Activated T-helper 1 cell treated with anti-CD3 and anti-CD28 coated beads, Interleukin-2, amount 50 U/mL, for 16 hours (primary cell): ENCODE data around the gene CCDC40.
"Not testable (repeated sequence)": the region's sequence is repeated elsewhere in the genome, so short reads cannot be mapped to it uniquely, and the experiment has no call there.

Experiments
- DNase-seq, 2 donors: peaks; one replicate each; pipeline ENCODE4 v3.0.0-alpha.2; 2020; ENCODE audit warnings: low read depth in 1 of 2, low spot score in 1 of 2

CCDC40 gene

DNA sequence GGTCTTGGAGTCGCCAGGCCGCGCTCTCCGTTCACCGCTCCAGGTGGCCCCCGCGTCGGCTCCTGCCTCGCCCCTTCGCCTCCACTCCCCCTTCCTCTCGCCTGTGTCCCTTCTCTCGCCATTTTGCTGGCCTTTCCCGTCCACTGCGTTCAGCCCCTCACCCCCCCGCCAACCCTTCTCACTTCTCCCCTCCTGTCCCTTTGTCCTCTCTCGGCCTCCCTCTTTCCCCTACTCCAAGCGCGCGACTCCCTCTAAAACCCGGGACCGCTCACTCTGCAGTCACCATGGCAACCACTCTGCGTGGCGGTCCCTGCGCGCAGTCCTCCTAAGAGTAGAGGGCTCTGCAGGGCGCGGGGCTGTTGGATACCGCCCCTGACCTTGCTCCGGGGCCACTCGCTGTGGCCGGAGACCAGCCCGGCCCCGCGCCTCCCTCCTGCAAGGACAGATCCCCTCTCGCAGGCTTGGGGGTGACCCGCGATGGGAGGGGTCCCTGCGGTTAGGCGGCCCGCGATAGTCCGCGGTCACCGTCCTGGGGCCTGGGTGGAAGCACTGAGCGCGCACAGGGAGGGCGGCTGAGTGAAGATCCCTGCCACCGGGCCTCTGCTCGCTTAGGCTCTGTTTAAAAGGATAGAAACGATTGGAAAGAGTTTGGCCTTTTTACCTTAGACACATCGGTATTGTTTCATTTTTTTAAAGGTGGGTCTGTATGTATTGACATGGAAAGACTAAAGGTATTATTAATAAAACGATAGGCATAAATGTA, 454 bp downstream of the CCDC40 start:
- DNase-seq = no peak

DNA sequence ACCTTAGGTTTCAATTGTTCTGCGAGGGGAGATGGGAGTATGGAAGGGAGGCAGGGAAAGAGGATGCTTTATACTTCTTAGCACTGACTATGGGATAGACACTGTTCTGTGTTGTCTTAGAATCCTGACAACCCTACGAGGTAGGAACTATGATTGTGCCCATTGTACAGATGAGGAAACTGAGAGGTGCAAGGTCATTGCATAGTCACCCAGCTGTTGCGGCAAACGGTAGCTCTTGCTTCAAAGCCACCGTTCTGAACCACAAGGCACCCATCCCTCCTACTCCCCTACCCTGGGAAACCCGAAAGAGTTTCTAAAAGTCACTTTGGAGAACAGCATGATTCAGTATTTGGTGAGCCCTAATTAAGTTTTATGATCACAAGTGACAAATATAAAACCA, 7.5 kb downstream of the CCDC40 start:
- DNase-seq = no peak

DNA sequence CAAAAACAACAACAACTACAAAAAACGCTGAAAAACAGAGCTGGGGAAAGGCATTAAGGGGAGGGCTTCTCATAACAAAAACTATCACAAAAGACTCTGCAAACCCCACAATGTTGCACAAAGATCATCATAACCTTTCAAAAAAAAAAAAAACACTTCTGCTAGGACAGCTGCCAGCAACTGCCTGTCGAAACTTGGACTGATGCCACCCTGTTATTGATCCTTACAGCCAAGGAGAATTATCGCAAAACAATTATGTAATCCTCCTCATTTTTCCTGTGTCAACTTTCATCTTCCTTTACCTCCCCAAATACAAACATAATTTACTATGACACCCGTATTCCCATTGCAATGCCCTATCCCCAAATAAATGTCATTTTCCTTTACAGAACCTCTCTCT, 9.3 kb downstream of the CCDC40 start:
- DNase-seq = no peak

DNA sequence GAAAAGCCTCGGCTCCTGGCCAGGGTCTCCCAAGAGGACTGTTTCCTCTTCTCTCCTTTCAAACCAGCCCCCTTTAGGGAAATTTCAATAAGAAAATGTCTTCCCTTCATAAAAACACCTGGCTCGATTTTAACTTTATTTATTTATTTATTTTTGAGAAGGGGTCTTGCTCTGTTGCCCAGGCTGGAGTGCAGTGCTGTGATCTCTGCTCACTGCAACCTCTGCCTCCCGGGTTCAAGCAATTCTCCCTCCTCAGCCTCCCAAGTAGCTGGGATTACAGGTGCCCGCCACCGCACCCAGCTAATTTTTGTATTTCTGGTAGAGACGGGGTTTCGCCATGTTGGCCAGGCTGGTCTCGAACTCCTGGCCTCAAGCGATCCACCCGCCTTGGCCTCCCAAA, 10.3 kb downstream of the CCDC40 start:
- not testable (repeated sequence) for DNase-seq

DNA sequence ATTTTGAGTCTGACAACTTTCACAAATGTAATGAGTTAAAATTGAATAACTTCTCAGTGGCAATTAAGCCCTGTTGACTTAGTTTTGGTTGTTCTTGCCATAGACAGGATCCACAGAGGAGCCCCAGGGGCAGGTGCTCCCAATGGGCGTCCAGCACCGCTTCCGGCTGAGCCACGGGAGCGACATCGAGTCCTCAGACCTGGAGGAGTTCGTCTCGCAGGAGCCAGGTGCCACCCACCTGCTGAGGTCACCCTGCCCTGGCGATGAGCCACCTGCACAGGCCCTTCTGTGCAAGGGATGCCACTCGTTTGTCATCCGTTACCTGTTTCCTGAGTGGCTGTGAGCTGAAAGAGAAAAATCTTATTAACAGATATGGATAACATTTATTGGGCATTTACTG, 10.7 kb downstream of the CCDC40 start:
- no peak for DNase-seq

DNA sequence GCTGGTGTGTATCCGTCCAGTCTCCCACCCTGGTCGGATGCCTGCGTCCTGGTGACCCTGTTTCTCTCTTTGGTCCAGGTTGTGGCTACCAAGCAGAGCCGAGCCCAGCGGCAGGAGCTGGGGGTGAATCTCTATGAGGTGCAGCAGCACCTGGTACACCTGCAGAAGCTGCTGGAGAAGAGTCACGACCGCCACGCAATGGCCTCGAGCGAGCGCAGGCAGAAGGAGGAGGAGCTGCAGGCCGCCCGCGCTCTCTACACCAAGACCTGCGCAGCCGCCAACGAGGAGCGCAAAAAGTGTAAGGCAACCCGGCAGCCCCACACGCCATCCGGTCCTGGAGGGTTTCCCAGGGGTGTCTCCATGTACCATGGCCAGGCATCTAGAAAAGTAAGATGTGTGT, 13.5 kb downstream of the CCDC40 start:
- no peak for DNase-seq

DNA sequence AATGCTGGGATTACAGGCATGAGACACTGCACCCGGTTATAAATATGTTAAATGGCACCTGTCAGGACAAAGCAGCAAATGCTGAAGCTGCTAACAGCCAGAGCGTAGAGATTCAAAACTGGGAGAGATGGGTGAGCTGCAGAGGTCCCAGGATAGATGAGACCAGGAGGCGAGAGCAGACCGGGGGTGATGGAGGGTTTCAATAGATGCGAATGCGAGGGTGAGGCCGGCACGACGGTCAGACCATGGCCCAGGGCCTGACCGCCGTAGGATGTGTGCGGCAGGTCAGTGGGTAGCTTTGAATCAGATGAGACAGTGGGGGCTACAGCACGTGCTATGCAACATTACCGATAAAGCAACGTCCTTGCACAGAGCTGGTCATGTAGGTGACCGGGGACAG, 14.3 kb downstream of the CCDC40 start:
- no peak for DNase-seq

DNA sequence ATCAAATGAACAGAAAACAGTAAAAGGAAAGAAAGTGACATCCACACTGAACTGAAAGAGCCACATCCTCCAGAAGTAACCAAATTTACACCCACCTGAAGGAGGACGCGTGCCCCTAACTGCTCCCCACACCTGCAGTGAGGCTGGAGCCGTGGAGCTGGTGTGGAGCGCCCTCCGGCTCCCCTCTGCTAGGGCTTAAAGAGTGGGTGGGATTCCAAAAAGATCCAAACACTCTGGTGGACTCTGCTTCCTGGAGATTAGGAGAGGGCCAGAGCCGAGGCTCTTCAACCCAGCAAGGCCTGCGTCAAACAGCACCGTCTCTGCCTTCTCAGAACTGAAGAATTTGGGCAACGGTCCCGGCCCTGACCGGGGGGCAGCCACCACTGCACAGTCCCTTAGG, 15.2 kb downstream of the CCDC40 start:
- DNase-seq = no peak

DNA sequence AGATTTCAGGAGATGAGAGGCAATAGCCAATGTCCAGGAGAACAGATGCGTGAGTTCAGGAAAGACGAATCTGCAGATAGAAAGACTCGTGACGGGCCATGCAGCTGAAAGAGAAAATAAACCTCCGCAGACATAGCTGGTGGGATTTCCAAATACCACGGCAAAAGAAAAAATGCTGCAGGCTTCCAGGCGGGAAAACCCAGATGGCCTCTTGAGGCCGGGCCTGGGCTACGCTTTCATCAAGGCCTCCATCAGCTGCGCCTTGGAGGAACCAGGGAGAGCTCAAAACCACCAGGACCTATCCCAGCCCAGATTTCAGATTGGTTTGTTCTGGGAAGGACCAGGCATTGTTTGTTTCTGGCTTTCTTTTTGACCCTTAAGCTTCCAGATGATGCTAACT, 16.7 kb downstream of the CCDC40 start:
- DNase-seq = no peak

DNA sequence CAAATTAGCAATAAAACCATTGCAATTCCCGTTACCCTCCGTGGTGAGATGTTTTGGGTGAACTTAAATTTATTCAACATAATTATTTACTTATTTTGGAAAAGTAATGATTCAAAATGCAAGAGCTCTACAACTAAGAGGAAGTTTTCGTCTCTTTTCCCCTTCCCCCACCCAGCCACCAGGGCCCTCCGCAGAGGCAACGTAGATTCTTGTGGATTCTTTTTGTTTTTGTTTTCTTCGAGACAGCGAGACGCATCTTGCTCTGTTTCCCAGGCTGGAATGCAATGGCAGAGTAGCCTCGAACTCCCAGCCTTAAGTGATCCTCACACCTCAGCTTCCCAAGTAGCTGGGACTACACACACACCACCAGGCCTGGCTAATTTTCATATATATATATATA, 19.2 kb downstream of the CCDC40 start:
- DNase-seq = no peak

DNA sequence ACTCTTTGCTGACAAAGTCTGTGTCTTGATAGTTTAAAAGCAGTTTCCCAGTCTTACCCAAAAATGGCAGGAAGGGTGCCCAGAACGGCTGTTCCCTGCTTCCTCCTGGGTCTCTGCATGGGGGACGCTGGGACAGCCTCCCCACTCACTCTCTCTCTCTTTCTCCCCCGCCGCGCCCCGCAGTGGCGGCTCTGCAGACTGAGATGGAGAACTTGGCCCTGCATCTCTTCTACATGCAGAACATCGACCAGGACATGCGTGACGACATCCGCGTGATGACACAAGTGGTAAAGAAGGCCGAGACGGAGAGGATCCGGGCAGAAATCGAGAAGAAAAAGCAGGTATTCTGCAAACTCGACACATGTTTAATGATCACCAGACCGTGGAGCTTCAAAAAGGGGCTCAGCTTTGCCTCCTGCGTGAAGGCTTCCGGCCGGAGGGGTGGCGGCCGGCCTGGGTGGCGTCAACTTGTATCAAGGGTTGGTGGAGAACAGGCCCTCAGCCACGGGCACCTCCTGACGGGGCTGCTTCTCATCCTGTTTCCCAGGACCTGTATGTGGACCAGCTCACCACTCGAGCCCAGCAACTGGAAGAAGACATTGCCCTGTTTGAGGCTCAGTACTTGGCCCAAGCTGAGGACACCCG, 22.0 kb downstream of the CCDC40 start:
- no peak for DNase-seq

DNA sequence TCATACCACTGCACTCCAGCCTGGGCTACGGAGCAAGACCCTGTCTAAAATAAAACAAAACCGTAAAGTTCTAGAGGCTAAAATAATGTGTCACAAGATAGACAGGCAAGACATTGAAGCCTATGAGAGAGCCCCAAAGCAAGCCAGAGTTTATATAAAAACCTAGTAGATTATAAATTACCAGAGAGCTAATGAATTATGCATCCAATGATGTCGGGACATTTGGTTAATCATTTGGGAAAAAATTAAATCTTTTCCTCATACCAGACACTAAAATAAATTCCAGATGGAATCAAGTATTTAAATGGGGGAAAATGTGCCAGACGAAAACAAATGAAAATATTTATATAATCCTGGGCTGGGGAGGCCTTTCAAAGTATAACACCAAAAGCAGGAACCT, 24.2 kb downstream of the CCDC40 start:
- DNase-seq = no peak

DNA sequence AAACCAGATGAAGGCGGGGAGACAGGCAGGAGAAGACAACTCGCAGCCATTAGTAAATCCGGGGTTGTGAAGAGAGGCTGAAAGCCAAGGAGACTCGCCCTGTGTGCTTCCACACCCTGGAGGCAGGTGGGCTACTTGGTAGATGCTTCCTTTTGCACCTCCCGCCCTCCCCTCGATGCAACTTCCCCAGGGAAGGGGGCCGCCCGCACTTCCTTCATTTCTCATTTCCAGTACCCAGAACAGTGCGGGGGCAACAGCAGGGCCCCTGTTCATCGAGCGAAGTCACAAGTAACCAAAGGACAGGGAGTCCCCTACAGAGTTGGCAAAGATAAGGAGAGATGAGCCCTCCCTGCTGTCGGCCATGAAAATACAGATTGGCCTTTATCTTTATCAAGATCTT, 25.0 kb downstream of the CCDC40 start:
- DNase-seq = no peak

DNA sequence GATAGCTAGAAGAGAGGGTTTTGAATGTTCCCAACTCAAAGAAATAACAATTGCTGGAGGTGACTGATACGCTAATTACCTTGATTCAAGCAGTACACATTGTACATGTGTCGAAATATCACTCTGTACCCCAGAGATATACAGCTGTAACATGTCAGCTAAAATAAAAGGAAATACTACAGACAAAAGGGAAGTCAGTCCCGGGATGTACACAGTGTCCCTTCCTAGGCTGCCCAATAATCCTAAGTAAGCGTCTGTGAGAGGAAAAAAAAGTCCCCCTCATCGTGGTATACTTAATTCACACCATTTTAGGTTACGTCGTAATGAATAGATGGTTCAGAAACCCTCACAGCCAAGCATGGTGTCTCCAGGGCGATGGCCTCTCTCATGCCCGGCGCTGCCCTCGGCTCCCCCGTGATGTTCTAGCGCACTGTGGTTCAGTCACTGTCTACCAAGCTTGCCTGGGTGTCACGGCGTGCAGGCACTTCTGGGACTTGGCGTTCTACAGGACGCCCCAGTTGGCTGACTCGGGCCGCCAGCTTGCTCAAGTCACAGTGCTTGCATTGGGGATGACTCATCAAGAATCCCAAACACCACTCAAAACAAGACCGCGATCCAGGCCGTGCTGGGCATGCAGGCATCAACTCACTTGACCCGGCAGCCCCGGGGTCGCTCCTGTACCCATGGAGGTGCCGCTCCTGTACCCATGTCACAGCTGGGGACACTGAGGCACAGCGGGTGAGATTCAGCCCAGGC, 27.6 kb downstream of the CCDC40 start:
- DNase-seq = no peak

DNA sequence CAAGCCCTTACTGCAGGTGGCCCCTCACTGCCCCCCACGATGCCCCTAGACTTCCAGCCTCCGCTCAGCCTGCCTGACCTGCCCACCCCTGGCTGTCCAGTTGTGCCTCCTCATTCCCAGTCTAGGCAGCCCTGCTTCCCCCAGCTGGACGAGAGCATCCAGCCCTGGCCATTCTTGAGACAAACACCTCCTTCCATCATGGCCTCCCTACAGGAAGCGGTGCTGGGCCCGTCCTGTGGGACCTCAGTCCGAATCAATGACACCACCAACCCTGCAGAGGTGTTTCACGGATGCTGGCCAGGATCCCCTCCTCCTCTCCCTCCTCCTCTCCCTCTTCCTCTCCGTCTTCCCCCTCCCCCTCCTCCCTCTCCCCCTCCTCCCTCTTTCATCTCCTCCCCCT, 28.3 kb downstream of the CCDC40 start:
- DNase-seq = no peak

DNA sequence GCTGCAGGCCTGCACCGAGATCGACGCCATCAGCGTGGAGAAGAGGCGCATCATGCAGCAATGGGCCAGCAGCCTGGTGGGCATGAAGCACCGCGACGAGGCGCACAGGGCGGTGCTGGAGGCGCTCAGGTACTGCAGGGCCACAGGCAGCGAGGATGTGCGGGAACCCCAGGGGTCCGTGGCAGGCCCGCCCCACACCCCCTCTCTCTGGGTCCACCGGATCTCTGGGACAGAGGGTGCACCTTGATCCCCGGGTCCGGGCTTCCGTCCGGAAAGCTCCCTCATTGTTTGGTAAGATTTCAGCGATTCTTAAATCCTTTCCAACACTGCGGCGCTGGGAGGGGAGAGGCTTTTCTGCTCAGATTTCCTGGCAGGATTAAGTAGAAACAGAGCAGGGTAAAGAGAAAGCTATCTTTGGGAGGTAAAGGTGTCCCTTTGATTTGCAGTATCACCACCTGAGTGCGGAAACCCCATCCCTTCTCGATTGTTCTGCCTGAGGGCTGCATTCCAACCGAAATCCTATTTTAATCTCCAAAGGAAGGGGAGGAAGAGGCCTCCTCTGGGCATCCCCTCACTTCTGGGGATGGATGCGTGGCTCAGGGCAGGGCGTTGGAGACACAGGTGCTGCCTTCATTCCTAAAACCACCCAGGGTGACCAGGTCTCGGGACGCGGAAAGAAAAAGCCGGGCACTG, 29.2 kb downstream of the CCDC40 start:
- DNase-seq = no peak

DNA sequence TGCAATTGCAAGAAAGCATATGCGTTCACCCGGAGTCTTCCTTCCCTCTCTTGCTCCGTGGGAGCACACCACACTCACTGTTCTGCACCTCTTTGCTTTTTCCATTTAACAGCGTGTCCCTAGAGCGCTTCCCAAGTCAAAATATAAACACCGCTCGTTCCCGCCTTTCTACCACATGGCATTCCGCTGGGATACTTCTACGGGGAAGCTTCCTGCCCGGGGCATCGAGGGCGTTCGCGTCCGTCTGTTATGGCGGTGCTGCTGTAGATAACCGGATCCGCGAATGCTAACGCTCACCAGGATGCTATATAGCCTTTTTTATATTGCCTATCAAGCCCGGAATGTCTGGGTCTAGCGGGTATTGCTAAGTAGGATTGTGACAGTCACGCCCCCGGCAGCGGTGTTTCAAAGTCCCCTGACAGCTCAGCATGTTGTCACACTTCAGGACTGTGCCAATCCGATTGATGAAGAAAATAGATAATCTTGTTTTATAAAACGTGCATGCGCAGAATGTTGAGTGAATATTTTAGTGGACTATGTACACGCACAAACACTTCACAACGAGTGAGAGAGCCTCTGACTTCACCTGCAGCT, 31.0 kb downstream of the CCDC40 start:
- no peak for DNase-seq

DNA sequence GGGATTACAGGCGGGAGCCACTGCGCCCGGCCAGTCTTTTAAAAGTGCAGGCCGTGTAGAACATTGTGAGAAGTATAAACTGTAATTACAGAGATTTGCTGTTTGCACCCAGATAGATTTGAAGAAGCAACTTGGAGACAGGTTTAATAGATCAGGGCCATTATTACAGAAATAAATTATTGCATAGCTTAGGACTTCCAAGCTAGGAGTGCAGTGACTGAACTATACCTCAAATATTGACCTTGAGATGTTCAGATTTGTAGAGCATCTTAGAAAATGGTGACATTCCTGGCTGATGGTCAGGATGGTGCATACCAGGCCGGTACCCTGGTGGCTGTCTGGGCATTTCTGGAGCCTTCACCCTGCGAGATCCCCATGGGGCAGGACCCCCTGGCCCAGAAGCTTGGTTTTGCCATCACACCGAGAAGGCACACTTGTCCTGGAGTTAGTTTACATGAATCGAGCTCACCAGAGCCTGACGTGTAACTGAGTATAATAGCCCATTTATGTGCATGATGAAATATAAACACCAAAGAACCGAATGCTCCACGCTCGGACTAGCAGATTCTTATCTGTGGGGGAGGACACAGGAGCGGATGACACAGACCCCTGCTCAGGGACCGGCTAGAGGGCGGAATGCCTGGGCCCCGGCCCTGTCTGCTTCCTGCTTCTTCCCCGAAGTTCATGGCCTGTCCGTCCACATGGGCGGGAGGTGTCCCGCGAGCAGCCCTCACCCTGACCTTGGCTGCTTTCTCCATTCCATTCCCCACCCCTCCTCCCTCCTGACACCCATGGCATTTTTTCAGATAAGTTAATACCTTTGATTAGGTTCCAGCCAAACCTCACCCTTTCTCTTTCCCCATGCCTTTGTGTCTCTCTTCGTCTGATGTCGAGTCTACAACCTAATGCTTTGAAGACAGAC, 32.1 kb downstream of the CCDC40 start:
- DNase-seq = no peak

DNA sequence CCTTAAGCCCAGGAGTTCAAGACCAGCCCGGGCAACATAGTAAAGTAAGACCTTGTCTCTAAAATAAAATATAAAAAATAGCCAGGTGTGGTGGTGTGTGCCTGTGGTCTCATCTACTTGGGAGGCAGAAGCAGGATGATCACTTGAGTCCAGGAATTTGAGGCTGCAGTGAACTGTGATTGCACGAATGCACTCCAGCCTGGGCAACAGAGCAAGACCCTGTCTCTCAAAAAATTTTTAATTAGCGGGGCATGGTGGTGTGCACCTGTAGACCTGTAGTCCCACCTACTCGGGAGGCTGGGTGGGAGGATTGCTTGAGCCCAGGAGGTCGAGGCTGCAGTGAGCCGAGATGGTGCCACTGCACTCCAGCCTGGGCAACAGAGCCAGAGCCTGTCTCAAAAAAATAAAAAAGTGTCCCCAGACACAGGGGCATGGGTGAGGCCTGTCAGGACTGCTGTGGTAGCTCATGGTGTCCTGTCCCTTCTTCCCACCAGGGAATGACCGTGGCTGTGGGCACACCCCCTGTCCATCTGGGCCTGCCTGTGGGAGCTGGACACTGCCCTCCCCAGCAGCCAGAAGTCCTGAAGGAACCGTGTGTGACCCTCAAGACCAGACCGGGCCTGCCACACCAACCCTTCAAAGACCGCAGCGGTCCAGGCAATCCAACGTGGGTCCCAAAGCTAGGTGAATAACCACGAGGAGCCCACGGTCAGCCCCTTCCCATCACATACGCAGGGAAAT, 34.1 kb downstream of the CCDC40 start:
- no peak for DNase-seq
